ENCODE measurements around the gene DNAH6. TPM values are rescaled to one million over a fixed set of nuclear protein-coding genes. Genes with fewer than 3 reads are reported as not detected.

The DNAH6 gene
- total RNA-seq, 4 donors from 2014 or later, result 1.00 to 2.9 (median 2.1) TPM

GRCh38 chr2:84704505-84705244 is 188.4 kb downstream of the DNAH6 start:
- in situ Hi-C loops (cut with MboI; ENCODE audit: low pct_ligation_motif_present in 1 of 4, low pct_unique_long_range_greater_than_20kb in 1 of 4, low sequenced_read_pairs in 3 of 4), result no loop called here
- H3K36me3 ChIP-seq, result no peaks in the 10 kb centered on the region
- no peak overlapping the region for H3K4me3 ChIP-seq
- peak; percentile 26 for DNase-seq
- WGBS, 2 donors (ENCODE audit: low coverage in 1 of 2), result 44 to 63% methylated on average over 4 to 6 of the region's 6 CpGs
- H3K4me1 ChIP-seq, result peaks cover 0 to 17% (median 4%) of the 10 kb centered on the region in 4 donors
- TF ChIP-seq POLR2AphosphoS5 (IDR thresholded peaks at IDR 0.05) (no peak), EP300 (IDR thresholded peaks at IDR 0.05; ENCODE audit: low read depth) (no peak), CTCF (IDR thresholded peaks at IDR 0.05) (no peak), POLR2A (IDR thresholded peaks at IDR 0.05) (no peak)
- H3K27ac ChIP-seq, result peak overlapping the region; percentile 30 to 53 (median 40)
- H3K9me3 ChIP-seq, result no peaks in the 10 kb centered on the region
- H3K27me3 ChIP-seq, result no peaks in the 10 kb centered on the region
- intact Hi-C loops (cut with DNase I; ENCODE audit: low total_unique reads), result no loop called here

GRCh38 chr2:84705858-84706257 is 189.6 kb downstream of the DNAH6 start:
- Histone ChIP-seq H3K9me3 (no peaks in the 10 kb centered on the region), H3K4me1 (peaks cover 0 to 17% (median 4%) of the 10 kb centered on the region in 4 donors), H3K27me3 (no peaks in the 10 kb centered on the region), H3K4me3 (no peak overlapping the region), H3K36me3 (no peaks in the 10 kb centered on the region), H3K27ac (no peak overlapping the region)
- WGBS, 2 donors (ENCODE audit: low coverage in 1 of 2), result 83% methylated on average over 2 of the region's 2 CpGs
- in situ Hi-C loops (cut with MboI; ENCODE audit: low pct_ligation_motif_present in 1 of 4, low pct_unique_long_range_greater_than_20kb in 1 of 4, low sequenced_read_pairs in 3 of 4) (no loop called here), intact Hi-C loops (cut with DNase I; ENCODE audit: low total_unique reads) (no loop called here)
- DNase-seq, result no peak
- TF ChIP-seq POLR2AphosphoS5 (IDR thresholded peaks at IDR 0.05) (no peak), EP300 (IDR thresholded peaks at IDR 0.05; ENCODE audit: low read depth) (no peak), POLR2A (IDR thresholded peaks at IDR 0.05) (no peak), CTCF (IDR thresholded peaks at IDR 0.05) (no peak)

GRCh38 chr2:84708442-84708841 is 192.1 kb downstream of the DNAH6 start:
- Histone ChIP-seq H3K4me3 (no peak overlapping the region), H3K27me3 (no peaks in the 10 kb centered on the region), H3K4me1 (peaks cover 0 to 17% (median 8%) of the 10 kb centered on the region in 4 donors), H3K9me3 (no peaks in the 10 kb centered on the region), H3K27ac (no peak overlapping the region), H3K36me3 (no peaks in the 10 kb centered on the region)
- DNase-seq, result no peak
- intact Hi-C loops (cut with DNase I; ENCODE audit: low total_unique reads) (no loop called here), in situ Hi-C loops (cut with MboI; ENCODE audit: low pct_ligation_motif_present in 1 of 4, low pct_unique_long_range_greater_than_20kb in 1 of 4, low sequenced_read_pairs in 3 of 4) (no loop called here)
- TF ChIP-seq EP300 (IDR thresholded peaks at IDR 0.05; ENCODE audit: low read depth) (no peak), POLR2AphosphoS5 (IDR thresholded peaks at IDR 0.05) (no peak), POLR2A (IDR thresholded peaks at IDR 0.05) (no peak), CTCF (IDR thresholded peaks at IDR 0.05) (no peak)

- Histone ChIP-seq H3K36me3 (no peaks in the 10 kb centered on the region), H3K9me3 (no peaks in the 10 kb centered on the region), H3K27ac (no peak overlapping the region), H3K27me3 (no peaks in the 10 kb centered on the region), H3K4me3 (no peak overlapping the region), H3K4me1 (peaks cover 0 to 8% (median 0%) of the 10 kb centered on the region in 4 donors)
- WGBS, 2 donors (ENCODE audit: low coverage in 1 of 2), result 0 to 70% methylated on average over 1 of the region's 1 CpG
- intact Hi-C loops (cut with DNase I; ENCODE audit: low total_unique reads) (no loop called here), in situ Hi-C loops (cut with MboI; ENCODE audit: low pct_ligation_motif_present in 1 of 4, low pct_unique_long_range_greater_than_20kb in 1 of 4, low sequenced_read_pairs in 3 of 4) (no loop called here)
- no peak for DNase-seq
- TF ChIP-seq POLR2AphosphoS5 (IDR thresholded peaks at IDR 0.05), result no peak
- no peak for TF ChIP-seq CTCF (IDR thresholded peaks at IDR 0.05)
- TF ChIP-seq EP300 (IDR thresholded peaks at IDR 0.05; ENCODE audit: low read depth), result no peak
- TF ChIP-seq POLR2A (IDR thresholded peaks at IDR 0.05), result no peak
Measured at GRCh38 chr2:84711651-84712050, 195.4 kb downstream of the DNAH6 start.

All from transverse colon (tissue), 4 donors.